ENCODE results near the gene CSTPP1. TPM values are rescaled to one million over a fixed set of nuclear protein-coding genes. Genes with fewer than 3 reads are reported as not detected.

The CSTPP1 gene
- total and polyA plus RNA-seq, 2 of the 8 experiments (the other 6 are each of a cell fraction or from before 2014, with no cell fraction given): 24.2 to 28.7 TPM

- Histone ChIP-seq H2BK12ac (ENCODE audit: low read depth, low read length) (no peak overlapping the region), H3K18ac (ENCODE audit: extremely low read depth, low read length) (no peak overlapping the region), H2BK20ac (ENCODE audit: low read length) (no peak overlapping the region), H2AK5ac (ENCODE audit: low read depth, low read length) (no peak overlapping the region), H4K5ac (ENCODE audit: insufficient read length, low read depth, low read length) (no peak overlapping the region), H3K14ac (ENCODE audit: insufficient read length) (no peak overlapping the region), H4K8ac (ENCODE audit: extremely low read depth, insufficient read depth, low read length) (no peak overlapping the region; the same call in 1 of the 2 replicates), H3K27me3 (replicated peaks in 1 of 4; ENCODE audit: control insufficient read depth in 3 of 4, extremely low read depth in 1 of 4, insufficient read depth in 3 of 4, low read length in 3 of 4) (no peaks in the 10 kb centered on the region), H3K4ac (replicated peaks; ENCODE audit: insufficient read length, low read depth, low read length) (no peak overlapping the region), H3K4me1 (replicated peaks in 1 of 4; ENCODE audit: control insufficient read depth in 3 of 4, insufficient read depth in 4 of 4, low read length in 3 of 4) (peaks cover 0 to 8% (median 1%) of the 10 kb centered on the region in 4 experiments; a peak in 5 of 7 replicates), H2BK15ac (ENCODE audit: low read length) (no peak overlapping the region), H3K4me3 (ENCODE audit: extremely low read depth in 1 of 4, insufficient read depth in 2 of 4, low read depth in 3 of 4, low read length in 4 of 4) (no peak overlapping the region), H3K56ac (replicated peaks; ENCODE audit: insufficient read length, low read depth, low read length) (no peak overlapping the region), H3K9ac (replicated peaks in 1 of 4; ENCODE audit: extremely low read depth in 1 of 4, low read depth in 3 of 4, low read length in 3 of 4) (no peak overlapping the region), H3K23ac (ENCODE audit: insufficient read length) (no peak overlapping the region), H3K23me2 (ENCODE audit: low read depth, low read length) (peaks cover 8% of the 10 kb centered on the region), H2BK5ac (ENCODE audit: low read depth, low read length) (peak overlapping the region; percentile 79; the same call in 1 of the 2 replicates), H2AFZ (ENCODE audit: low read length) (no peak overlapping the region), H3K36me3 (ENCODE audit: control insufficient read depth in 2 of 4, insufficient read depth in 4 of 4, low read length in 3 of 4) (peaks cover 13 to 23% (median 18%) of the 10 kb centered on the region in 4 experiments; a peak in 7 of 8 replicates), H2BK120ac (replicated peaks; ENCODE audit: low read depth, low read length) (no peak overlapping the region), H4K20me1 (replicated peaks in 1 of 2; ENCODE audit: control insufficient read depth in 1 of 2, insufficient read depth in 2 of 2, low read length in 2 of 2) (peaks cover 0 to 10% of the 10 kb centered on the region in 2 experiments), H3K27ac (ENCODE audit: low read depth, low read length) (no peak overlapping the region), H4K91ac (replicated peaks; ENCODE audit: insufficient read length, low read length) (no peak overlapping the region), H3K9me3 (ENCODE audit: insufficient read depth in 2 of 2, low read depth in 1 of 2, low read length in 1 of 2) (no peaks in the 10 kb centered on the region), H3K79me2 (ENCODE audit: control insufficient read depth in 1 of 2, insufficient read depth in 2 of 2, low read length in 2 of 2) (peaks cover 8 to 34% of the 10 kb centered on the region in 2 experiments), H3K79me1 (ENCODE audit: low read depth, low read length) (peaks cover 14% of the 10 kb centered on the region), H3K4me2 (ENCODE audit: insufficient read depth in 1 of 2, low read depth in 2 of 2, low read length in 2 of 2) (no peak overlapping the region; a peak in 1 of 4 replicates)
- FAIRE-seq: no peak
- 95% methylated on average over 11 of the region's 11 CpGs; no CpG with 5 or more reads in 1 of the 2 experiments for WGBS, 2 experiments (ENCODE audit: extremely low coverage in 1 of 2, insufficient coverage in 1 of 2, insufficient read length in 1 of 2, insufficient replicate concordance in 2 of 2, low coverage in 1 of 2, low lambda C conversion rate in 2 of 2, missing lambda C conversion rate in 1 of 2)
- DNase-seq (ENCODE audit: low read depth in 1 of 2, low spot score in 2 of 2): no peak
- ChIA-PET POLR2A (ENCODE audit: partially characterized antibody) (interaction anchor here (0.8 to 4.5 kb wide), 9 partner anchors 9 to 90 kb away, joined by 3 to 35 read pairs (median 12); partner anchors contain the start of genes ACP2, DDB2, NR1H3 and PACSIN3), CTCF (ENCODE audit: partially characterized antibody) (interaction anchor here (0.6 to 16.6 kb wide), 24 partner anchors 10 to 529 kb away, joined by 3 to 247 read pairs (median 6); partner anchors contain the start of genes ACP2, DDB2, NR1H3 and PACSIN3)
- no peak for TF ChIP-seq EZH2 (IDR thresholded peaks at IDR 0.05; ENCODE audit: low read depth, low read length, severe bottlenecking)
- no peak for TF ChIP-seq NRF1 (IDR thresholded peaks at IDR 0.05; ENCODE audit: low read depth, low read length)
- TF ChIP-seq FOSL1 (IDR thresholded peaks at IDR 0.05; ENCODE audit: insufficient read depth, low read depth, low read length): no peak
- no peak for TF ChIP-seq RXRA (IDR thresholded peaks at IDR 0.05; ENCODE audit: insufficient read depth, low read depth, low read length)
- TF ChIP-seq SP1 (IDR thresholded peaks at IDR 0.05; ENCODE audit: low read depth, low read length): no peak
- TF ChIP-seq ZNF274 (IDR thresholded peaks at IDR 0.05; ENCODE audit: borderline replicate concordance, extremely low read depth, low read length): no peak
These were observed 241.8 kb downstream of the CSTPP1 start for GRCh38 chr11:47178316-47178715.
